GM21619 (cell line): Measurements from ENCODE around the gene TMUB1.

ENCODE experiments used
- ATAC-seq: cut with Tn5 transposase; IDR thresholded peaks from one replicate; pipeline ENCODE4 v1.9.1; 2021; ENCODE audit not compliant: unreplicated experiment

The TMUB1 gene

DNA sequence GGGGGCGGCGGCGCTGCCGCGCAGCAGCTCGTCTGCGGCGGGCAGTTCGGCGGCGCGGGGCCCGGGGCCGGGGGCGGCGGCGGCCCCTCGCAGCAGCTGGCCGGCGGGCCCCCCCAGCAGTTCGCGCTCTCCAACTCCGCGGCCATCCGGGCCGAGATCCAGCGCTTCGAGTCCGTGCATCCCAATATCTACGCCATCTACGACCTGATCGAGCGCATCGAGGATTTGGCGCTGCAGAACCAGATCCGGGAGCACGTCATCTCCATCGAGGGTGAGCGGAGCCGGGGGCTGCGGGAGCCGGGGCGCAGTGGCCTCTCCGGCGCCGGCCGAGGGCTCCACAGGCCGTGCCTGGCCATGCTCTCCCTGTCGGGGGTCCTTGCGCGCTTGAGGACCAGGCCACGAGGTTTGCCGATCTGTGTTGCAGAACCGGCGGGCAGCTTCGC lies 3.5 kb upstream of the TMUB1 start:
- no peak for ATAC-seq

DNA sequence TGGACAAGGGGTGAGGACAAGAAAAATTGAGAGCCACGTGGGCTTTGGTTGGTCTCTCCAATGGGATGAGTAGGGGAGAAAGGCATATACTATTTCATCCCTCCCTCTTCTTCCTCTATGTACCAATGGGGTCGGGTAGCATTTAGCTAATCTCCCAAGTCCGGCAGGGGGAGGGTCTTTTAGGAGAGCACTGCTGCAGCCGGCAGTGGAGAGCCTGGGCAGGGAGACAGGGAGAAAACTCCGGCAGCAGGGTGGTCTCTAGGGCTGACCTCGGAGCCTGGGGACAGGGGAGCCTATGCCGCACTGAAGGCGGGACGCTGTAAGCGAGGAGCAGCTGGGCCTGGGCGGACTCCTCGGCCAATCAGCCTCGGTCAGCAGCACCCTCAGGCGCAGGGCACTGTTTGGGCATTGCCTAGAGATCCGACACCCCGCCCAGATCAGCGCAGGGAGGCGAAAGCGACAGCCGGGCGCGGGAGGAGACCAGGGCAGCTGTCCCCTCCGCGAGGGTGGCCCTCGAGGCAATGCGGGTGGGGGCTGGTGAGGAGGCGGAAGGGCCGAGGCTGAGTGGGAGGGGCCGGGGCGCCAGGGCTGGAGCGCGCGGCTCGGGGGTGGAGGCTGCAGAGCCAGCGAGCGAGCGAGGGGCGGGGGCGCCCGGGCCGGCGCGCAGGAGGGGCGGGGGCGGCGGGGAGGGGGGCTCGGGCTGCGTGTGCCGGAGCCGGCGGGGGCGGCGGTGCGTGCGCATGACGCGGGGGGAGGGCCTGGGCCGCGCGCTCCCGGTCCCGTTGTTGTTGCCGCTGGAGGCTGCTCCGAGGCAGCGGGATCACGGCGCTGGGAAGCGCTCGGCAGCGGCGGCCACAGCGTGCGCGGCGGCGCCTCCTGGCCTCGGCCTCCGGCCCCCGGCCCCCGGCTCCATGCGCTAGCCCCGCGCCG lies 2.7 kb upstream of the TMUB1 start, which contains the start of gene AGAP3:
AGAP3 (plus strand) TSS at position 785 of the 930 bp plus-strand sequence. CDS start 267 bp downstream, outside the sequence.
- ATAC-seq, result peak; percentile 45

DNA sequence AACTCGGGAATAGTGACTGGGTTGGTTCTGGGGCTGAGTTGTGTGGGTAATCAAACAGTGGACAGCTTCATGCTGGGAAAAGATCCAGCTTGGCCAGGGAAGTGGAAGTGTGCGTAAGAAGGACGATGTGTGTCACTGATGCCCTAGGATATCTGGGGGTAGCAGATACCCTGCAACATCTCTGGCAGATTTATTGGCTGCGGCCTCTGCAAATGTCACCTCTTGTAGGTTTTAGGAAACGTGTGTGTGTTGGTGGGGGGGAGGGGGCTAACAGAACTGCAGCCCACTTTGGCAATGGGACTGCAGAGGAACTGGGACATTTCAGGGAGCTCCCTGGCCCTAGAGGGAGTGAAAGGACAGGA lies 2.0 kb upstream of the TMUB1 start:
- no peak for ATAC-seq

DNA sequence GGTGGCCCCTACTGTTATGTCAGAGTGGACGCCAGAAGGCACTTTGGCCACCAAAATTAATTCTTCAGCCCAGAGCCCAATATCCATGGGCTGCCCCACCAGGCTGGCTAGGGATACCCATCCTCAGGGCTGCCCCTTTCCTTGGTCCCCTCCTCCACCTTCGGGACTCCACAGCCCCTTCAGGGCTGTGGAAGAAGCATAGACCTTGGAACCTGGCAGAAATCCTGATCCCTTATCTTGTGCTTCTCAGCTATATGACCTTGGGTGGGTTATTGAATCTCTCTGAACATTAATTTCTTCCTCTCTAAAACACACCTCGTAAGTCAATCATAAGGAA lies 499 bp upstream of the TMUB1 start:
- ATAC-seq, result no peak

DNA sequence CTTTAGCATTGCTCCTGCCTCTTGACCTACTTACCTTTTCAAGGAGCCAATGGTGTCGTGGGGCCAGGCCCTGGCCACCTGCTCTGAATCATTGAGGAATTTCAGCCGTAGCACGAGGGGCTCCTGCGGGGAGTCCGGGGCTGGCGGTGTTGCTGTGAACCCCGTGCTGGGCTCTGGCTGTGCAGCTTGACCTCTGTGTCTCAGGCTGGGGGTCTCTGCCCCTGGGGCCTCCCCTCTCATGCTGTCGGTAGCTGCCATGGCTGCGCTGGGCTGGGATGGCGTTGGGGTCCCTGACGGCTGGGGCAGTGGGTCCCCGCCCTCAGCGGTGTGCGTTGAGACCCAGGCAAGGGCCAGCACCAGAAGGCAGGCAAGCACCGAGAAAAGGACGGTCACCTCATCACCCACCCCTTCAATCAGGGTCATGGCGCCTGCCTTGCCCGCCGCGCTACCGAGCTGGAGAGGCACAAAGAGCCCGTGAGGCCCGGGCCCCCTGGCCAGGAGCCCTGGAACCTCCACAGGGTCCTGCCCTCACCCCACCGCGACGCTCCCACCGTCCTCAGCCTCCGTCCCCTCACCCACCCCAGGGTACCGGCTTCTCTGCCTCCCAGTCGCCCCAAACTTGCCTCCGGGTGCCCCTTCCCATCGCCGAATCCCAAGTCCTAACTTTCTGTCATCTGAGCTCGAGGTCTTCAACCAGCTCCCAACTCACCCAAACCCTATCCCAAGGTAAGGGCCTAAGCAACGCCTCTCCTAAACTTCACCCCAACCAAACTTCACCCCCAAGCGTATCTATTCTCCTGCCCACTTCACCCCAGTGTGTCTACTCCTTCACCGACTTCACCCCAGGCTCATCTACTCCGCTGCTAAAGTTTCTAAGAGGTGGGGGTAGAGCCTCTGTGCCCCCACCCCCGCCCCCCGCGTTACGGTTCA lies 887 bp downstream of the TMUB1 start:
- ATAC-seq, result no peak

DNA sequence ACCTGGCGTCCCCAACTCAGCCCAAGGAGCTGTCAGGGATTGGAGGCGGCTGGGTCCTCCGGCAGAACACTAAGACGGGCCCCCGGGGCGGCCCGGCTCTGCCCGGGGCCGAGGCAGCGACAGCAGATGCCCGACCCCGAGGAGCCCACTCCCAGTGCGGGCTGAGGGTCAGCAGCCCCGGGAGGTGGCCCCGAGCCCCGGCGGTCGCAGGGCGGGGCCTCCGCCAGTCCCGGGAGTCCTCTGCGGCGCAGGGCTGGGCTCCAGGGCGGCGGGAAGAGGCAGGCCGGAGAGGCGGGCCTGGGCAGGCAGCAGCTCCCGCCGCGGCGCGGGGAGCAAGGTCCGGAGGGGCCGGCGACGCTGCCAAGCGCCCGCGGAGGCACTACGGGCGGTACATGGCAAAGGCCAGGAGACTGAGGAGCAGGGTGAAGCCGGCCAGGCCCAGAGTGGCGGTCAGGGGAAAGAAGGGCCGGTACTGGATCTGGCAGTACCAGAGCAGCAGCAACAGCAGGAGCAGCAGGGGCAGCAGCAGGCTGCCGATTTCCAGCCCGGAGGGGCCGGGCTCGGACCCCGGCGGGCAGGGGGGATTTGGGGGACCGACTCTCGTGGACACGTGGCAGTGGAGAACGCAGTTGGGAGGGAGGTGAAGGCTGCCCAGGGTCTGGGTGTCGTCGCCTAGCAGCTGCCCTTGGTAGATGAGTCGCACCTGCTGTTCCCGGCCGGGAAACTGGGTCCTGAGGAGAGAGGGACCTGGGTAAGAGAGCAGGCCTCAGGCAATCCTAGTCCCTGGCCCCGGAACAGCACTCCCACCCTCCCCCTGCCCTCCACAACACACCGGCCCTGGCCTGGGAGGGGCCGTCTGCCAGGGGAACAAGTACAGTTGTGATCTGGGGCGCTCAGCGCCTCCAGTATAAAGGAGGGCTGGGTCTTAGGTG lies 1.9 kb downstream of the TMUB1 start:
- ATAC-seq, result no peak

DNA sequence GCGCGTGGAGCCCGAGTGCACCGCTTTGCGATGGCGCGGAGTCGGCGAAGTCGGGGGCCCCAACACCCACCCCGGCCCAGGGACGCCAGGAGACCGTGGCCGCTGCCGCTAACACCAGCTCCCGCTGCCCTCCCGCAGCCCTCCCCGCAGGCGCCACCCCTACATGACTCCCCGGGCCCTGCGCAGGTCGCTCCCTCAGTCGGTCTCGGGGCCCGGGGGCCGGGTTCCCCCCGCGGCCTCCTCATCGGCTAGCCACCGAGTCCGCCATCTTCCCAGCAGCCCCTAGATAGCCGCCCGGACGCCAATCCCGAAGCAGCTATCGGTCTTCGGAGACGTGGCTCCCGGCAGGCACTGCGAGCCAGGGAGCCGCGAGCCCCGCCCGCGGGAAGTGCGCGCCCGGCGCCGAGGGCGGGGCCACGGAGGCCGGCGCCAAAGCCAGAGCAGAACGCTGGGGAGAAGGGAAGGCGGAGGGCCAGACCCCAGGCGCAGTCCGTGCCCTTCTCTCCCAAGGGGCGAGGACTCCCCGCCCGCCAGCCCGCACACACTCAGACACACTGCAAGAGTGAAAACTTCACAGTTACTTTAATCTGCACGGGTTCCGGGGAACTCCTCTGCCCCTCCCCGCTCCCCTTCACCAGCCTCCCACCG lies 2.6 kb downstream of the TMUB1 start, which contains the start of gene FASTK:
FASTK (minus strand) TSS at position 288 of the 648 bp plus-strand sequence; CDS start at position 245, 43 bp downstream.
- ATAC-seq, result peak; percentile 70

DNA sequence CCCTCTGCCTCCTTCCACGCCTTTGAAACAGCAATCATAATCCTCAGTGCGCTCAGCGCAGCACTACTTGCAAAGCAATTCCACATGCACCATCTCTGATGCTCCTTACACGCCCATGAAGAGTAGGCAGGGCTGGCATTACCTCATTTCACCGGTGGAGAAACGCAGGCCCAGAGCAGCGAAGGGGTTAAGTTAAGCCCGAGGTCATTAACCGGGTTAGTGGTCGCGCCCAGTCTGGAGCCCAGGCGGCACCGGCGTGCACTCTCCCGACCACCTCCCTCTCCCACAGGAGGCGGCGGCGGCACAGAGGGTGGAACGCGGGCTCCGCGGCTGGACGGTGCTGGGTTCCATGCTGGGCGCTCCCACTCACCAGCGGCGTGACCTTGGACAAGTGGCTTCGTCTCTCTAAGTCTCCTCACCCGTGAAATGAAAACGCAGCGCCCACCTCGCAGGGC lies 3.2 kb downstream of the TMUB1 start:
- ATAC-seq, result peak; percentile 3

DNA sequence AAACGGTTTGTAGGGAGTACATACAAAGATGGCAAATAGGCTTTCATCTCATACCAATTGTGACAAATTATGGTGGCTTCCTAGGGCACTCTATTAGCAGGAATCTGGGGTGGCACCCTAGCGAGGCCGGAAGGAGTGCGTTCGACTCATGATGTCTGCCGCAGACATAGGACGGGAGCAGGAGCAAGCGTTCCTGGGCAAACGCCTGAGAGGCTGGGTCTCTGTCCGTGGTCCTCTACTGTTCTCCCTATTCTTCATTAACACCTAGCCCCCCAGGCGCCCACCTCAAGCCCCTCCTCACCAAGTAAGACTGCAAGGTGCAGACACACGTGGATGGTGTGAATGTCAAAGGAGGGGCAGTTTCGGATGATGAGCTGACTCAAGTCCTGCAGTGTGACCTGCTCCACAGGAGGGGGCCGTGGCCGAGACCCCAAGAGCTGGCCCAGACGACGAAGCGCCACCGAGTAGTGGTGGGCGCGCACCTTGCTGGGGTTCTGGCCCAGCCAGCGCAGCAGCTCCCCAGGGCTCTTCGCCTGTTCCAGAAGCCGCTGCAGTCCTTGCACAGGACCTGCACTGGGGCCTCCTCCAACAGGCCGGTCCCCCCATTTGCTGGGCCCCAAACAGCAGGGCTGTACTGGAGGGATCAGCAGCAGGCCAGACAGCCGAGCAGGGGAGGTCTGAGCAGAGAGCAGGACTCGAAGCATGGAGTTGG lies 3.9 kb downstream of the TMUB1 start:
- ATAC-seq, result no peak

DNA sequence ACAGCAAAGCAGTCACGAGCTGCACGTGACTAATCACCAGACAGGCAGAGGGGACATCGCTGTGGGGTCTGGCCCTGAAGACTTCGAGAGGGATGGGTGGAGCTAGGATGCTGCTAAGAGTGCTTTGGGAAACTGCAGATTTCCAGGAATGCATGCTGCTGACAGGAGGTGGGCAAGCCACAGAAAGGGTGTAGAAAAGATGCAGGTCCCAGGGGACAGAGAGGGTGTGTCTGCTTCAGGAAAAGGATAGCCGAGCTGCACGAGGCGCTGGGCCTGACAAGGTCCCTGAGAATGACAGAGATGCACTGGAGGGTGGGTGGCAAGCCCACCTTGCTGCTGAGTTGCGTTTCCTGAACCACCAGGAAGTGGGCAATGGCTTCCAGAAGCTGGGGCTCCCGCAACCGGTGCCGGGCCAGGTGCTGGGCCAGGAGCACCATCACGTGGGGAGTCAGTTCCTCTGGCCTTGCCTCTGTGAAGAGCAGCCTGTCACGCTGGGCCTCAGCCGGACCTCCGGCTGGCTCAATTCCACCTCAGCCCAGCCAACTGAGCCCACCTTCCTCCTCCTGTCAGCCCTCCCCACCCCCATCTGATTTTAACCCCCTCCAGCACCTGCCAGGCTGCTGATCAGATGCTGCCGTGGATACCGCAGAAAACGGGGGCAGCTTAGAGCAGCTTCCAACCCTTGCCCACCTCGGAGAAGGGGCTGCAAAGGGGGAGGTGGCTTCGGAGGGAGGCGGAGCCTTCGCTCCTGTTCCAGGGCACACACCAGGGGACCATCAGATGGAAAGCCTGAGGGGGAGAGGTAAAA lies 4.9 kb downstream of the TMUB1 start:
- no peak for ATAC-seq

DNA sequence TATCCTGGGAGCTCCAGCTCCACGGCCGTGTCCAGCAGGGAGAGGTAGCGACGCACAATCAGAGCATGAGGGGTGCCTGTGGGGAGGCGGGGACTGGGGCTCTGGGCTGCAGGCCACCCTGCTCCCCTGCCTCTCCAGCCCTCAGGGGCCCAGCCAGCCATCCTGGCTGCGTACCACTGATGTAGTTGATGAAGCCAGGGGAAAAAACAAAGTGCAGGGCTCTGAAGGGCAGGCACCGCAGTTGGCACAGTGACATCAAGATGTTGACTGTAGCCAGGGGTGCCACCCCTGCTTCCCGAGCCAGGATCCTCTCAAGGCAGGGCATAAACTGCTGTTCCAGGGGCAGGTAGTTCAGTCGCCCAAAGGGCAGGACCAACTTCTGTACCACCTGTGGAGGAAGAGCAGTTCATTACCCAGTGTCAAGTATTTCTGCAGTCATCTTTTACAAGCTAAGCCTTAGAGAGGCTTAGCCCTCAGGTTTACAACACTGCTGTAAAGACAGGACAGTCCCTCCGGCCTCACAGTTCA lies 5.5 kb downstream of the TMUB1 start:
- no peak for ATAC-seq

DNA sequence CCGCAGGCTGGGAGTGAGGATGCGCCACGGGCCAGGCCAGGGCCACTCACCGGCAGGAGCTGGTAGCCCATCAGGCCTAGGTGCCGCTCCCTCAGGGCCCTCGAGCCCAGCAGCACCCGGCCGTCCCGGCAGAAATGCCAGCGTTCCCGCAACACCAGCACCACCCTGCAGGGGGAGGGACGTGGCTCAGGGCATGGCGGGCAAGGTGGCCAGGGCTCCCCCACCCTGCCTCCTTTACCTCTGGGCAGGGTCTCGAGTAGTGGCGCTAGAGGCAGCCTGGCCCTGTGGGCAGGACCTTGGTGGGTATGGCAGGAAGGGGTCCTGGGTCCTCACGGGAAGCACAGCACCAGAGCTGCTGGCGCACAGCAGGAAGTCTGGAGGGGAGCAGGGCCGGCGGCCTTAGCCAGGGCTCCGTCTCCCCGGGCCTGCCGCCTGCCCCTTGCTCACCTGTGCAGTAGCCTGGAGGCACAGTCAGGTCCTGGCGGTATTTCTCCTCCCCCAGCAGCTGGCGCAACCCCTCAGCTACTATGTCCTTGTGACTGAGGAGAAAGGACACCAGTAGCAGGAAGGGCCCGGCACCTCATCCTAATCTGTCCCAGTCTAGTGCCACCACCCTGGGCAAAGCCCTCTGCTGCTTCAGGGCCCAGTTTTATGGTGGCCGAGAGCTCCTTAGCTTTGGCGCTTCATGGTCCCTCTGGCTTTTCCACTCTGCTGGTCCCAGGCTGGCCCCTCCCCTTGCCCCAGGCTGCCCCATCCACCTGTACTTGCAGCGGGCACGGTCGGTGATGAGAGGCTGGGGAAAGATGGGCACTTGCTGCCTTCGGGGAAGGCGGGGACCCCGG lies 6.2 kb downstream of the TMUB1 start:
- no peak for ATAC-seq

DNA sequence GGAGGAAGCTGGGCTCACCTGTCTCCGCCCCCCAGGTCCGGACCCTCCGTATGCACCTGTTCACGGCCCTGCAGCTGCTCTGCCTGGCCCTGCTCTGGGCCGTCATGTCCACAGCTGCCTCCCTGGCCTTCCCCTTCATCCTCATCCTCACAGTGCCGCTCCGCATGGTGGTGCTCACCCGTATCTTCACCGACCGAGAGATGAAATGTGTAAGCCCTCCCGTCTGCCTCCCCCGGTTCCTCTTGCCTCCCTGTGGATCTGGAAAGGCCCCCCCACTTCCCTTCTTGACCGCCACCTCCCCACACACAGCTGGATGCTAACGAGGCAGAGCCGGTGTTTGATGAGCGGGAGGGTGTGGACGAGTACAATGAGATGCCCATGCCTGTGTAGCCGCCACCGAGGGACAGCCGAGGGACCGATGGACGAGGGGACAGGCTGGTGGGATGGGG lies 7.3 kb downstream of the TMUB1 start:
- no peak for ATAC-seq

DNA sequence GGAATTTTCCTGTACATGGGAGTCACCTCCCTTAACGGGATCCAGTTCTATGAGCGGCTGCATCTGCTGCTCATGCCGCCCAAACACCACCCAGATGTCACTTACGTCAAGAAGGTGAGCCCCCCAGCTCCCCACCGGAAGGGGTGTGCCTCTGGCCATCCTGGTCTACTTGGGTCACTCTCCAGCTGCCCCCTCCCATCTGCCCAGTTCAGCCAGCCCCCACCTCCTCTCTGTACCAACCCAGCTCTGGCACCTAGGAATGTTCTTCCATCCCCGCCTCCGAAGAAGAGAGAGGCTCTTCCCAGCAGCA lies 7.7 kb downstream of the TMUB1 start:
- ATAC-seq, result no peak

DNA sequence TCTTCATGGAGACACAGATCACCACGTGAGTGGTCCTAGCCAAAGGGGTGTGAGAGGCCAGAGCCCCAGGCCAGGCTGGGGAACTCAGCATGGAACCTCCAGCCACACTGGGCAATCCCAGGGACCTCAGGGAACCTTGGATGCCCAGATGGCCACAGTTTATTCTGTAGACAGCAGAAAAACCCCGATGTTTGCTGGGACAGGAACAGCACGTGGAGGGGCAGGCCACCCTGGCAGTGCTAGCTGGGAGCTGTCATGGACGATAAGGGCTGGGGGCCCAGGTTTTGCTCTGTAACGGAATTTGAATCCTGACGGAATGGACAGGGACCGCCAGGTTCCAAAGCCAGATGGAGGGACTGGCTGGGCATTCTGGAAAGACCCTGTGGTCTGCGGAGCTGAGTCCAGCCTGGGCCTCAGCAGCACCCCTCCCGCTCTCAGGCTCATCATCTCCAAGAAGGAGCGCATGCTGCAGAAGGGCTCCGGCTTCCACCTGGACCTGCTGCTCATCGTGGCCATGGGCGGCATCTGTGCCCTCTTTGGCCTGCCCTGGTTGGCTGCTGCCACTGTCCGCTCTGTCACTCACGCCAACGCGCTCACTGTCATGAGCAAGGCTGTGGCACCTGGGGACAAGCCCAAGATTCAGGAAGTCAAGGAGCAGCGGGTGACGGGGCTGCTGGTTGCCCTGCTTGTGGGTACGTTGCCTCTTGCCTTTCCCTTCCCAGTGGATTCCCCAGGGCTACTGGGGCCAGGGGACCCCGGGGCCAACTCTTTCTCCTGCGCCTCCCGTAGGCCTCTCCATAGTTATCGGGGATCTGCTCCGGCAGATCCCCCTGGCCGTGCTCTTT lies 8.3 kb downstream of the TMUB1 start:
- no peak for ATAC-seq

DNA sequence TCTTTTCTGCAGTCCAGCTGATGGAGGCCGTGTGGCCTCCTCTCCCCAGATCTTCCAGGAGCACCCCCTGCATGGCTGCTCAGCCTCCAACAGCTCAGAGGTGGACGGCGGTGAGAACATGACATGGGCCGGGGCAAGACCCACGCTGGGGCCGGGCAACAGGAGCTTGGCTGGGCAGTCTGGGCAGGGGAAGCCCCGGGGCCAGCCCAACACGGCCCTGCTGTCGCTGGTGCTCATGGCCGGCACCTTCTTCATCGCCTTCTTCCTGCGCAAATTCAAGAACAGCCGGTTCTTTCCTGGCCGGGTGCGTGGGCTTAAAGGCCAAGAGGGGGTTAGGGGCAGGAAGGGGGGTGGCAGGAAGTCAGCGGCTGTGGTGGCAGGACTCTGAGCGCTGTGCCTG lies 9.3 kb downstream of the TMUB1 start:
- no peak for ATAC-seq
